GM18511 (cell line): Measurements from ENCODE around the gene FGF21.
"Not testable (repeated sequence)": the region's sequence is repeated elsewhere in the genome, so short reads cannot be mapped to it uniquely, and the experiment has no call there.

Experiments used
- ATAC-seq: cut with Tn5 transposase; IDR thresholded peaks from one replicate; pipeline ENCODE4 v1.9.1; 2021; ENCODE audit warnings: mild to moderate bottlenecking, moderate library complexity; ENCODE audit not compliant: unreplicated experiment

Gene FGF21

GRCh38 chr19:48786422-48786821, 31.1 kb downstream of the FGF21 start:
- ATAC-seq: not testable (repeated sequence)

GRCh38 chr19:48787331-48787730, 32.0 kb downstream of the FGF21 start:
- not testable (repeated sequence) for ATAC-seq

GRCh38 chr19:48793271-48793670, 37.9 kb downstream of the FGF21 start:
- no peak for ATAC-seq

- no peak for ATAC-seq
Measured at GRCh38 chr19:48794291-48794690, 39.0 kb downstream of the FGF21 start.

- no peak for ATAC-seq
Measured at GRCh38 chr19:48795055-48795684, 39.8 kb downstream of the FGF21 start.

GRCh38 chr19:48795685-48796070, 40.4 kb downstream of the FGF21 start:
- no peak for ATAC-seq

- ATAC-seq: no peak
Measured at GRCh38 chr19:48796298-48797083, 41.2 kb downstream of the FGF21 start.

GRCh38 chr19:48797103-48797502, 41.8 kb downstream of the FGF21 start:
- ATAC-seq: no peak

- ATAC-seq: no peak
Measured at GRCh38 chr19:48798937-48799336, 43.6 kb downstream of the FGF21 start.

GRCh38 chr19:48799358-48800300, 44.3 kb downstream of the FGF21 start:
- ATAC-seq: no peak

- ATAC-seq: no peak
Measured at GRCh38 chr19:48802623-48803022, 47.3 kb downstream of the FGF21 start.

GRCh38 chr19:48804496-48804895, 49.2 kb downstream of the FGF21 start:
- no peak for ATAC-seq

GRCh38 chr19:48805452-48805851, 50.1 kb downstream of the FGF21 start:
- ATAC-seq: no peak

GRCh38 chr19:48806518-48806817, 51.1 kb downstream of the FGF21 start:
- ATAC-seq: no peak

GRCh38 chr19:48806818-48807589, 51.7 kb downstream of the FGF21 start:
- ATAC-seq: no peak

- ATAC-seq: no peak
Measured at GRCh38 chr19:48807590-48808308, 52.4 kb downstream of the FGF21 start.
